Measurements from ENCODE around the gene ESYT3. TPM values are rescaled to one million over a fixed set of nuclear protein-coding genes. Genes with fewer than 3 reads are reported as not detected.
A peak's percentile ranks its signal among the peaks of the same experiment; 100 is the strongest.

ESYT3 gene
- total RNA-seq, 1 donor from 2014 or later = 2.0 TPM

DNA sequence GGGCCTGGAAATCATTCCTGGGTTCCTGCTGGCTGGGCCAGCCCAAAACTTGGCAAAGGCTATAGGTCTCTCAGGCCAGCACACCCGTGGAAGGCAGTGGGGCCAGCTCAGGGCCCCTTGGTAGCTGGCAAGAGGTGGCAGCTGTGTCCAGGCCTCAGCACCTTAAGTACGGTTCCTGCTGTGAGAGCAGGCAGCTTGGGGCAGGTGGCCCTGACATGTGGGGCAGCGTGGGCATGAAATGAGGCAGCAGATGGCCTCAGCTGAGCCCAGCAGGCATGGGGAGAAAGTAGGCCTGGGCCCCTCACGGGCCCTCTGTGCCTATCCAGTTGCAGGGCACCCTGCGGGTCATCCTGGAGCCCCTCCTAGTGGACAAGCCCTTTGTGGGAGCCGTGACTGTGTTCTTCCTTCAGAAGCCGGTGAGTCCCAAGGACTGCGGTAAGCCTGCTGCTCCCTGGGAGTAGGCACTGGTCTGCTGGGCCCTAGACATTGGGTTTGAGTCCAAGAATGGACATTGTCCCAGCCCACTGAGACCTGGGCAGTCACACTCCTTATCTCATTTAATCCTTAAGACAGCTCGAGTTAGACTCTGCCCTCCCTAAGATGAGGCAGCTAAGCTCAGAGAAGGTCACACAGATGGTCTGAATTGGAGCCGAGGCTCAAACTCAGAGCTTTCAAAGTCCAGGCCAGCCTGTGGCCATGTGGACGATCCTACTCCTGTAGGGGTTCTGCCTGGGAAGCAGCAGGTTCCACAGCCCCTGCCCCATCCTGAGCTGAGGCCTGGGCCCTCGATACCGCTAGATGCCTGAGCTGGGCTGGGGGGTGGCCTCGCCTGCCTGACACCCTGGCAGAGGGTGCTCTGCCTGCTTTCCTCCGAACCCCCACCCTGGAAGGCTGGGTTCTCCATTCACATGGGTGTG, 25.5 kb downstream of the ESYT3 start:
- Histone ChIP-seq H3K4me3 (no peak overlapping the region), H3K4me1 (no peaks in the 10 kb centered on the region), H3K27ac (no peak overlapping the region), H3K36me3 (no peaks in the 10 kb centered on the region), H3K9me3 (no peaks in the 10 kb centered on the region), H3K27me3 (no peaks in the 10 kb centered on the region)
- DNase-seq (ENCODE audit: extremely low spot score in 2 of 2) = no peak
- TF ChIP-seq CTCF (IDR thresholded peaks at IDR 0.05) (no peak), POLR2A (IDR thresholded peaks at IDR 0.05) (no peak), POLR2AphosphoS5 (IDR thresholded peaks at IDR 0.05; ENCODE audit: insufficient read depth in 1 of 2, low read depth in 1 of 2) (no peak)
- intact Hi-C loops (cut with DNase I) = no loop called here

DNA sequence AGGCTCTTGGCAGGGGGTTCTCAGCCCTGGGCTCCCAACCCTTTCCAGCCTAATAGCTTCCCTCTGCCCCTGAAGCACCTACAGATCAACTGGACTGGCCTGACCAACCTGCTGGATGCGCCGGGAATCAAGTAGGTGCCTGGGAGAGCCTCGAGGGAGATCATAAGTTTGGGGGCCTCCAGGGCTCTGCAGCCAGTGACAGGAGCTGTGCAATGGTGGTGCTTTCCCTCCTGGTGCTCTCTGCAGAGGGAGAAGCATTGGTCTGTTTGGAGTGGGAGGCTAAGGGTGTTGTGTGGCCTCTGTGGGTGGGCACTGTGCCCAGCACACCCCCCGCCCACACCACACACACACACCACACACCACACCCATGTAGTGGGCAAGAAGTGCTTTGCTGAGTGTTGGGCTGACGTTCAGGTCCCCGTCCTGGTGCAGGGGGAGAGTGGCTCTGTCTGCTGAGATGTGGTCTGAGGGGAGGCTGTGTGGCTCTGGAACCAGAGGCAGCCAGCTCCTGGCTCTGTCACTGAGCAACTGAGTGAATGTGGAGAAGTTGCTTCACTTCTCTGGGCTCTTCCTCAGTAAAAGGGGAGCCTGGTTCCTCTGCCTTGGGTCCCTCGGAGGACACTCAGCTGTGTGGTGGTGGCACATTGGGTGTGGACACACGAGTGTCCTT, 26.3 kb downstream of the ESYT3 start:
- intact Hi-C loops (cut with DNase I) = no loop called here
- Histone ChIP-seq H3K27ac (no peak overlapping the region), H3K4me3 (no peak overlapping the region), H3K27me3 (no peaks in the 10 kb centered on the region), H3K9me3 (no peaks in the 10 kb centered on the region), H3K4me1 (no peaks in the 10 kb centered on the region), H3K36me3 (no peaks in the 10 kb centered on the region)
- TF ChIP-seq CTCF (IDR thresholded peaks at IDR 0.05) = no peak
- no peak for TF ChIP-seq POLR2AphosphoS5 (IDR thresholded peaks at IDR 0.05; ENCODE audit: insufficient read depth in 1 of 2, low read depth in 1 of 2)
- no peak for TF ChIP-seq POLR2A (IDR thresholded peaks at IDR 0.05)
- no peak for DNase-seq (ENCODE audit: extremely low spot score in 2 of 2)

GRCh38 chr3:138461246-138461645, 26.8 kb downstream of the ESYT3 start:
- Histone ChIP-seq H3K27ac (no peak overlapping the region), H3K36me3 (no peaks in the 10 kb centered on the region), H3K4me3 (no peak overlapping the region), H3K27me3 (no peaks in the 10 kb centered on the region), H3K4me1 (no peaks in the 10 kb centered on the region), H3K9me3 (no peaks in the 10 kb centered on the region)
- intact Hi-C loops (cut with DNase I) = no loop called here
- peak in 1 of 2 donors; percentile 82 for DNase-seq (ENCODE audit: extremely low spot score in 2 of 2)
- no peak for TF ChIP-seq POLR2A (IDR thresholded peaks at IDR 0.05)
- no peak for TF ChIP-seq CTCF (IDR thresholded peaks at IDR 0.05)
- TF ChIP-seq POLR2AphosphoS5 (IDR thresholded peaks at IDR 0.05; ENCODE audit: insufficient read depth in 1 of 2, low read depth in 1 of 2) = no peak

GRCh38 chr3:138461896-138462295, 27.5 kb downstream of the ESYT3 start:
- Histone ChIP-seq H3K4me3 (no peak overlapping the region), H3K36me3 (no peaks in the 10 kb centered on the region), H3K27me3 (no peaks in the 10 kb centered on the region), H3K4me1 (no peaks in the 10 kb centered on the region), H3K9me3 (no peaks in the 10 kb centered on the region), H3K27ac (no peak overlapping the region)
- TF ChIP-seq POLR2A (IDR thresholded peaks at IDR 0.05) (no peak), POLR2AphosphoS5 (IDR thresholded peaks at IDR 0.05; ENCODE audit: insufficient read depth in 1 of 2, low read depth in 1 of 2) (no peak), CTCF (IDR thresholded peaks at IDR 0.05) (no peak)
- peak in 1 of 2 donors; percentile 72 for DNase-seq (ENCODE audit: extremely low spot score in 2 of 2)
- intact Hi-C loops (cut with DNase I) = no loop called here

Measured in vagina (tissue), 2 donors.